ENCODE results near the gene KAT2B.

Gene KAT2B

GRCh38 chr3:20066850-20067617 lies 26.8 kb downstream of the KAT2B start:
- DNase-seq, result no peak

- DNase-seq, result no peak
Measured at GRCh38 chr3:20068512-20069177, 28.4 kb downstream of the KAT2B start.

DNA sequence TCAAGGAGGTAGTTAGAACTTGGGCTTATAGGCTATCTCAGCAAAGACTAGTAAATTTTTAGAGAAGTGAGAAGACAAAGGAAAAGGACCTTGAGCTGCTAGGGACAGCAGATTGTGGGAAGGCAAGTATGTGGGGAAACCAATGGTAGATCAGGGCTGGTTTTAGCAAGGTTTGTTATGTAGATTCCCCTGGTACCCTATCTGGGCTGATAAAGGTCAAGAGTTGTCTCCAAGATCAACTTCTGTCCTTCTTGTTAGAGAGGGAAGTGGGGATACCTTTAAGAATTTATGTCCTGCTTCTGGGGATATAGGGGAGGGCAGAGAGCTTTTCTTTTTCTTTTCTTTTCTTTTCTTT lies 28.9 kb downstream of the KAT2B start:
- DNase-seq, result no peak

GRCh38 chr3:20071175-20071574 lies 30.9 kb downstream of the KAT2B start:
- no peak for DNase-seq

GRCh38 chr3:20072422-20072821 lies 32.2 kb downstream of the KAT2B start:
- no peak for DNase-seq

DNA sequence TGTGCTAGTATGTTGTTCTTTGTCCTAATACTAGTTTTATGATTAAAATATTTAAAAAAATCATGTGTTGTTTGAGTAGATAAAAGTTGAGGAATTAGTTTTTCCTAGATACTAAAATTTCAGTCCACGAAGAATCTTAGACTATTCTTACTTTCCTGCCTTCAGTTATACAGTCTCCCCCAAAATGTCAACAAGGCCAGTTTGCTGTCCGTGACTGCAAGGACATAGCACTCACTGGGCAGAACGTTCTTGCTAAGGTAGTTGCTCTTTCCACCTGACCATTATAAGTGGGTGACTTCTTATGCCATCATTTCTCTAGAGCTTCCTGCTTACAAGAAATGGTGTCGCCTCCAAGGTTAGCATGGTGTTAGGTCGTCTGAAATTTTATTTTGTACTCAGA lies 32.8 kb downstream of the KAT2B start:
- DNase-seq, result no peak

DNA sequence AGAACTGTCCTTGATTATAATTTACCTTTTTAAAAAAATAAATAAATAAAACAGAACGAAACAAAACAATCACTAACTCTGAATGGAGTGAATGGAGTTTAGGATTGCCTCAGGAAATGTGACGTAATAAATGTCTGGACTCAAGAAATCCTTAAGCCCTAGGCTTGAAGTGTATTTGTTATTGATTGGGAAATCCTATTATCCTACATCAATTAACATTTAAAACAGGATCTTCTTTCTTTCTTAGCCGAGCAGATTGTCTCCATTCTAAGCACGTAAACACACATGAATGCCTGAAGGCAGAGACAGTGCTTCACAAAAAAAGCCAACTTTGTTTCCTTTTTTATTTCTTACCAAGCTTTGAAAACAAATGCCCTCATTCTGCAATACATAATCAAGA lies 33.4 kb downstream of the KAT2B start:
- no peak for DNase-seq

- no peak for DNase-seq
Measured at GRCh38 chr3:20074226-20075063, 34.2 kb downstream of the KAT2B start.

GRCh38 chr3:20075197-20075596 lies 35.0 kb downstream of the KAT2B start:
- no peak for DNase-seq

- DNase-seq, result no peak
Measured at GRCh38 chr3:20076296-20076997, 36.2 kb downstream of the KAT2B start.

DNA sequence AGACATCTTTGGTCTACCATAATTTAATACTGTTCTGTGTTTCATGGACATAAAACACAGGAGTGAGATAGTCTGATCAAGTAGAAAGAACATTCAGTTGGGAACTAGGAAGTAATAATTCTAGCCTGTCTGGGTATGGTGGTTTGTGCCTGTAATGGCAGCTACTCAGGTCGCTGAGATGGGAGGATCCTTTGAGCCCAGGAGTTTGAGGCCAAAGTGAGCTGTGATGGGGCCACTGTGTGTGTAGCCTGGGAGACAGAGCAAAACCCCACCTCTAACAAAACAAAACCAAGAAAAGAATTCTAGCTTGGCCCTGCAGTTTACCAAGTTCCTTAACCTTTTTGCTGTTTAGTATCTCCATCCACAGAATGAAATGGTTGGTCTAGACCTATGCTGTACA lies 36.8 kb downstream of the KAT2B start:
- no peak for DNase-seq

- no peak for DNase-seq
Measured at GRCh38 chr3:20078194-20078714, 38.0 kb downstream of the KAT2B start.

DNA sequence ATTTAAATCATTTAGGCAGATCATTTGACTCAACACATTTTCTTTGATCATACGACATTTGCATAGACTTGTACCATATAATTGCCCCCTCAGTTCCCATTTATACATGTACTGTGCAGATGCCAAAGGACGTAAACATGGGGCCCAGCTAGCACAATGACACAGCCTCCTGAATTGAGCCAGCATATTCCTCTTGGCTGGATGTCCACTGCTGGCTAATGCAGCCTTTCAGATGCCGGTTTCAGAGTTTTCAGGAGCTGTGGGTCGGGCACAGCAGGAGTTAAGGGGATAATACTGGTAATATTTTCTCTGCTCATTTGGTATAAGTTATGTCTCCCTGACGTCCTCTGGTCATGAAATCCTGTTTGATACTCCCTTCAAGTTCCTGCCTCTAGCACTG lies 39.4 kb downstream of the KAT2B start:
- DNase-seq, result no peak

GRCh38 chr3:20080956-20081554 lies 40.8 kb downstream of the KAT2B start:
- no peak for DNase-seq

DNA sequence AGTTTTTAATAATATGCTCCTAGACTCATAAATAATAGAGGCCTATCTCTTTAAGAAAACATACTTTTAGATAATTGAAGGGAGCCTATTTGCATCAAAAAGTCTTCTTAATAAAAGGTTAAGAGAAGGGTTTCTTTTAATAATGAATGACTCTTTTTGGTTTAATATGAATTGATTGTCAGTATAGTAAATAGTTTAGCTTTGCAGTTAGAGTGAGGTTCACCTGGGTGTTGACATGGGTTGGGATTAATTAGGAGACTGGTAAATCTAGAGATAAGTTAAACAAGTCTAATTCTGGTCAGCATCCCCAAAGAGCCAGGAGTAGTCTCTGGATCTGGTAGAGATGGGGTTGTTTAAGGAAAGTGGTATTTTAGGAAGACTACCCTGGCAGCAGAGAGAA lies 43.0 kb downstream of the KAT2B start:
- DNase-seq, result no peak

DNA sequence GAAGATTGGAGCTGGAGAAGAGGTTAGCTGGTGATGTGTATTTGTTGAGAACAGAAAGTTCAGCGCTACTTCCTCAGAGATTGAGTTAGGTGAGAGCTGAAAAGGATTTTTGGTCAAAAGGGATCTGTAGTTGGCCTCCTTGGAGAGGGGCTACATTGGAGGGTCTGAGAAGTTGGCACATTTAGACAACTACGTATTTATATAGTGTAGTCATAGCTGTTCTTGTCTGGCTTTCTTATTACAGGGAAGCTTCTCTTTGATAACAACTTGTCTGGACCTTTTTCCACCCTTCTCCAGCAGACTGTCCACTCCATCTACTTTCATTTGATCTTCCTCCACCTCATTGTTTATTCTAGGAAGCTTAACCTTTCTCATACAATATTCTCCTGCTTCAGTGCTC lies 43.7 kb downstream of the KAT2B start:
- no peak for DNase-seq

- no peak for DNase-seq
Measured at GRCh38 chr3:20091331-20092047, 51.2 kb downstream of the KAT2B start.

- no peak for DNase-seq
Measured at GRCh38 chr3:20095470-20095869, 55.2 kb downstream of the KAT2B start.

DNA sequence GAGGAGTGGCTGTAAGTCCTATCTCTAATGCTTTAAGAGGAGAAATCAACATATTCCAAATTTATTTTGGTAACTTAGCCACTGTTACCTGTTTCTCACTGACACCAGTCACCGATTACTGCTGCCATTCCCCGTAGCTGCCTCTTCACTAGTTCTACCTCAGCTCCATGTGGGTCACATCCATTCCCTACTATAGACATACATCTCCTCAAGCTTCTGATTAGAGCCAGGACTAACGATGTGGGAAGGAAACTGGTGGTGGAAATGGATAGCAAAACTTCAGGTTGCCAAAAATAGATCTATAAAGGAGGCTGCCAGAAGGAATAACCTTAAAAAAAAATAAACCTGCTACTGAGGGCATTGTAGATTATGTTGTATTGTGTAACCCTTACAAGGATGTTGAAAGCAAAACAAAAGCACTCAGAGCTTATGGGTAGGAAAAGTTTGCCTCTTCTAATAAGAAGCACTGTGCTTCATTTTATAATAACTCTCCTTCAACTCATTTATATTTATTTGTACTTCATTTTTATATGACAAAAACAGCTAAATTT lies 56.0 kb downstream of the KAT2B start:
- DNase-seq, result no peak

- no peak for DNase-seq
Measured at GRCh38 chr3:20097015-20097414, 56.8 kb downstream of the KAT2B start.

- no peak for DNase-seq
Measured at GRCh38 chr3:20099060-20099459, 58.8 kb downstream of the KAT2B start.

DNA sequence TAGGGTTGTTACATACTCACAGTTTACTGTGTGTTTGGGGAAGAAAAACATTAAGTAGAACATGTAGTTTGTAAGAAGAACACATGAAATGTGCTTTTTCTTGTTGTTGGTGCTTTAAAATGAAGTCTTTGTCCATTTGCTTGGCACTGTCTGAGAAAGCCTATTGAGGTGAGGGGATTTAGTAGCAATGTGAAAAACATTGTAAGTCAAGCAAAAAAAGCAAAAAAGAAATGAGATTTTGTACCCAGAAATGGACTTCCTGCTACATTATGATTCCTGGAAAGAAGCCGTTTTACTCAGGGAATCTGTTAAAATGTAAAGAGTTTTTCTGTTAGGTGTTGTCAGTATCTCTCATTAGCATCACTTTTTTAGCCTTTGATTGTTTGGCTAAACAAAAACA lies 59.9 kb downstream of the KAT2B start:
- DNase-seq, result no peak
